ENCODE measurements around the gene KLHL5. TPM values are rescaled to one million over a fixed set of nuclear protein-coding genes. Genes with fewer than 3 reads are reported as not detected.

Gene KLHL5
- polyA plus RNA-seq, 3 donors: 16.7 to 32.2 (median 23.3) TPM

DNA sequence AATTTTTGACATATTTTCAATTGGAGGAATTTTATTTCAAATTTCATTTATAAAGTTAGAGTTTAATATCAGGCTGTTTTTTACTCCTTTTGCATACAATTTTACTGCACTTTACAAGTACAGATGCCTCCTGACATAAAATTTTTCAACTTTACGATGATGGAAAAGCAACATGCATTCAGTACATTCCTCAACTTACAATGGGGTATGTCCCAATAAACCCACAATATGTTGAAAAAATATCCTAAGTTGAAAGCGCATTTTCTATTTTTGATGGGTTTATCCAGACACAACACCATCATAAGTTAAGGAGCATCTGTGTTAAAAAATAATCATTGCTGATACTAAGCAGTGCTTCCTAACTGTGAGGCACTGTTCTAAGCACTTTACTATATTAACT, 4.3 kb downstream of the KLHL5 start:
- DNase-seq: no peak
- H3K9me3 Mint-ChIP-seq: no peaks in the 10 kb centered on the region
- Histone ChIP-seq H3K79me2 (ENCODE audit: insufficient read depth, low read length) (no peaks in the 10 kb centered on the region), H3K9me3 (replicated peaks in 1 of 2; ENCODE audit: control insufficient read depth in 1 of 2, insufficient read depth in 1 of 2, low read length in 2 of 2) (no peaks in the 10 kb centered on the region), H3K27ac (ENCODE audit: low read depth in 1 of 2, low read length in 2 of 2) (no peak overlapping the region), H3K4me2 (replicated peaks; ENCODE audit: extremely low read depth, low read length, poor library complexity, severe bottlenecking) (no peak overlapping the region), H2AFZ (ENCODE audit: insufficient read depth, low read depth, low read length, poor library complexity, severe bottlenecking) (no peak overlapping the region), H3K9ac (ENCODE audit: insufficient read depth, low read length, poor library complexity, severe bottlenecking) (no peak overlapping the region), H3K4me3 (replicated peaks in 1 of 3; ENCODE audit: low read depth in 2 of 3, low read length in 3 of 3) (no peak overlapping the region), H3K36me3 (replicated peaks in 1 of 2; ENCODE audit: control insufficient read depth in 1 of 2, insufficient read depth in 2 of 2, low read length in 2 of 2) (no peaks in the 10 kb centered on the region), H4K20me1 (ENCODE audit: insufficient read depth, low read length) (peaks cover 59% of the 10 kb centered on the region), H3K4me1 (ENCODE audit: control insufficient read depth in 1 of 2, insufficient read depth in 2 of 2, low read length in 2 of 2) (peaks cover 4 to 9% of the 10 kb centered on the region in 2 donors), H3K27me3 (ENCODE audit: control insufficient read depth in 2 of 2, insufficient read depth in 2 of 2, low read length in 2 of 2) (no peaks in the 10 kb centered on the region)
- no peak for TF ChIP-seq CTCF (IDR thresholded peaks at IDR 0.05)
- H3K4me1 Mint-ChIP-seq: peaks cover 14% of the 10 kb centered on the region
- no peaks in the 10 kb centered on the region for H3K27me3 Mint-ChIP-seq (ENCODE audit: low read depth in 3 of 3)
- 80% methylated on average over 1 of the region's 2 CpGs for WGBS (ENCODE audit: insufficient coverage)
- H3K27ac Mint-ChIP-seq: no peak overlapping the region
- peaks cover 0 to 5% of the 10 kb centered on the region in 2 donors for H3K36me3 Mint-ChIP-seq
- H3K4me3 Mint-ChIP-seq: no peak overlapping the region
- intact Hi-C loops (cut with micrococcal nuclease): no loop called here

DNA sequence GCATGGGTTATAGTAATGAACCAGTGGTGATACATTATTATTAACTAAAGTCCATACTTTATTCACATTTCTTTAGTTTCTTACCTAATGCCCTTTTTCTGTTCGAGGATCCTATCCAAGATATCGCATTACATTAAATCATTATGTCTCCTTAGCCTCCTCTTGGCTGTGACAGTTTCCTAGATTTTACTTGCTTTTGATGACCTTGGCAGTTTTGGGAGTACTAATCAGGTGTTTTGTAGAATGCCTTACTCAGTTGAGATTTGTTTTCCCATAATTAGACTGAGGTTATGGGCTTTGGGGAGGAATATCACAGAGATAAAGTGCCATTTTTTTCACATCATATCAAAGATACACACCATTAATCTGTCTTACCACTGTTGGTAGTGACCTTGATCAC, 5.0 kb downstream of the KLHL5 start:
- Histone ChIP-seq H3K4me2 (replicated peaks; ENCODE audit: extremely low read depth, low read length, poor library complexity, severe bottlenecking) (no peak overlapping the region), H3K79me2 (ENCODE audit: insufficient read depth, low read length) (no peaks in the 10 kb centered on the region), H3K27ac (ENCODE audit: low read depth in 1 of 2, low read length in 2 of 2) (no peak overlapping the region), H3K9ac (ENCODE audit: insufficient read depth, low read length, poor library complexity, severe bottlenecking) (no peak overlapping the region), H4K20me1 (ENCODE audit: insufficient read depth, low read length) (peaks cover 55% of the 10 kb centered on the region), H3K9me3 (replicated peaks in 1 of 2; ENCODE audit: control insufficient read depth in 1 of 2, insufficient read depth in 1 of 2, low read length in 2 of 2) (no peaks in the 10 kb centered on the region), H3K4me1 (ENCODE audit: control insufficient read depth in 1 of 2, insufficient read depth in 2 of 2, low read length in 2 of 2) (peaks cover 4 to 9% of the 10 kb centered on the region in 2 donors), H3K36me3 (replicated peaks in 1 of 2; ENCODE audit: control insufficient read depth in 1 of 2, insufficient read depth in 2 of 2, low read length in 2 of 2) (no peaks in the 10 kb centered on the region), H2AFZ (ENCODE audit: insufficient read depth, low read depth, low read length, poor library complexity, severe bottlenecking) (no peak overlapping the region), H3K4me3 (replicated peaks in 1 of 3; ENCODE audit: low read depth in 2 of 3, low read length in 3 of 3) (no peak overlapping the region), H3K27me3 (ENCODE audit: control insufficient read depth in 2 of 2, insufficient read depth in 2 of 2, low read length in 2 of 2) (no peaks in the 10 kb centered on the region)
- H3K4me1 Mint-ChIP-seq: peaks cover 14% of the 10 kb centered on the region
- H3K36me3 Mint-ChIP-seq: peaks cover 0 to 5% of the 10 kb centered on the region in 2 donors
- WGBS (ENCODE audit: insufficient coverage): no CpG with 5 or more reads among the region's 2 CpGs
- H3K4me3 Mint-ChIP-seq: no peak overlapping the region
- no peaks in the 10 kb centered on the region for H3K9me3 Mint-ChIP-seq
- H3K27me3 Mint-ChIP-seq (ENCODE audit: low read depth in 3 of 3): no peaks in the 10 kb centered on the region
- H3K27ac Mint-ChIP-seq: no peak overlapping the region
- no peak for TF ChIP-seq CTCF (IDR thresholded peaks at IDR 0.05)
- no peak for DNase-seq
- intact Hi-C loops (cut with micrococcal nuclease): no loop called here

Data from CD14-positive monocyte (primary cell).